T-helper 9 cell (primary cell): ENCODE measurements around the gene MTFP1.
A peak's percentile ranks its signal among the peaks of the same experiment; 100 is the strongest.
"Not testable (repeated sequence)": the region's sequence is repeated elsewhere in the genome, so short reads cannot be mapped to it uniquely, and the experiment has no call there.

Source experiments
- DNase-seq: peaks from one replicate; pipeline ENCODE4 v3.0.0-alpha.2; 2020

Gene MTFP1

GRCh38 chr22:30426388-30427353, 1.1 kb downstream of the MTFP1 start:
- DNase-seq, result peak; percentile 85

GRCh38 chr22:30427871-30428270, 2.3 kb downstream of the MTFP1 start:
- DNase-seq, result no peak

- DNase-seq, result no peak
Observed at GRCh38 chr22:30429887-30430286, 4.3 kb downstream of the MTFP1 start.

GRCh38 chr22:30430933-30431332, 5.4 kb downstream of the MTFP1 start:
- DNase-seq, result no peak

GRCh38 chr22:30432096-30432495, 6.5 kb downstream of the MTFP1 start:
- DNase-seq, result no peak

GRCh38 chr22:30432520-30432919, 7.0 kb downstream of the MTFP1 start:
- no peak for DNase-seq

- DNase-seq, result no peak
Observed at GRCh38 chr22:30433227-30433626, 7.7 kb downstream of the MTFP1 start.

- DNase-seq, result no peak
Observed at GRCh38 chr22:30433773-30434172, 8.2 kb downstream of the MTFP1 start.

GRCh38 chr22:30434843-30435242, 9.3 kb downstream of the MTFP1 start:
- DNase-seq, result no peak

GRCh38 chr22:30435674-30436126, 10.1 kb downstream of the MTFP1 start:
- DNase-seq, result peak; percentile 73

GRCh38 chr22:30436196-30436595, 10.6 kb downstream of the MTFP1 start:
- DNase-seq, result no peak

GRCh38 chr22:30438559-30438958, 13.0 kb downstream of the MTFP1 start:
- no peak for DNase-seq

- no peak for DNase-seq
Observed at GRCh38 chr22:30439226-30439625, 13.7 kb downstream of the MTFP1 start.

- DNase-seq, result no peak
Observed at GRCh38 chr22:30439836-30440235, 14.3 kb downstream of the MTFP1 start.

GRCh38 chr22:30441088-30441487, 15.5 kb downstream of the MTFP1 start:
- DNase-seq, result no peak

- DNase-seq, result peak; percentile 26
Observed at GRCh38 chr22:30444632-30445437, 19.3 kb downstream of the MTFP1 start.

GRCh38 chr22:30445438-30446145, 20.0 kb downstream of the MTFP1 start:
- DNase-seq, result no peak

- DNase-seq, result no peak
Observed at GRCh38 chr22:30447656-30448055, 22.1 kb downstream of the MTFP1 start.

- not testable (repeated sequence) for DNase-seq
Observed at GRCh38 chr22:30451488-30451887, 25.9 kb downstream of the MTFP1 start.

GRCh38 chr22:30452861-30453260, 27.3 kb downstream of the MTFP1 start:
- no peak for DNase-seq

- DNase-seq, result no peak
Observed at GRCh38 chr22:30453731-30454510, 28.4 kb downstream of the MTFP1 start.
